ENCODE data around the gene C12orf76.
"Not testable (repeated sequence)": the region's sequence is repeated elsewhere in the genome, so short reads cannot be mapped to it uniquely, and the experiment has no call there.

Gene C12orf76

DNA sequence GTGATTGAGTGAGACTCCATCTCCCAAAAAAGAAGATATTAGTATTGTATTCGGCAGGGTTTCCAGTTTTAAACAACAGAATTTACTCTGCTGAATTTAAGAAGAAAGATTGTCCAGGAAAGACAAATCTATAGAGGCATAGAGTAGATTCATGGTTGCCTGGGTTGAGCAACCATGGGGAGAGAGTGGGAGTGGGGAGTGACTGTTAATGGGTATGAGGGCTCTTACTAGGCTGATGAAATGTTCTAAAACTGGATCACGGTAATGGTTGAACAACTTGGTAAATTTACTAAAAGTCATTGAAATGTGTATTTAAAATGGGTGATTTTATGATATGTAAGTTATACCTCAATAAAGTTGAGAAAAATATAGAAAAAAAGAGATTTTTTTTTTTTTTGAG lies 13.9 kb upstream of the C12orf76 start:
- DNase-seq: no peak

DNA sequence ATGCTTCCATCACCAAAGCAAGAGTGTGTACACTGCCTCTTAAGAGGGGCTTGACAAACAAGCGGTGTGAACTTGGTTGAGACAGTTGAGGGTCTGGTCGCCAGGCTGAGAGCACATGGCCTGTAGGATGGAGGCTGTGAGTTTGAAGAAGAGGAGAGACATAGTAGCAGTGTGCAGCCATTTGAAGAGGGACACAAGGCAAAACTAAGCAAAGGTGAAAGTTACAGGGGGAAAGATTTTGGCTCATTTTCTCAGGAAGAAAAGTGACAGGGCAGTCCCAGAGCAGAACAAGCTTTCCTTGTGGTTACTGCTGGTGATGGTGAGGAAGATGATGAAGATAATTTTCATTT lies 11.3 kb upstream of the C12orf76 start:
- DNase-seq: no peak

DNA sequence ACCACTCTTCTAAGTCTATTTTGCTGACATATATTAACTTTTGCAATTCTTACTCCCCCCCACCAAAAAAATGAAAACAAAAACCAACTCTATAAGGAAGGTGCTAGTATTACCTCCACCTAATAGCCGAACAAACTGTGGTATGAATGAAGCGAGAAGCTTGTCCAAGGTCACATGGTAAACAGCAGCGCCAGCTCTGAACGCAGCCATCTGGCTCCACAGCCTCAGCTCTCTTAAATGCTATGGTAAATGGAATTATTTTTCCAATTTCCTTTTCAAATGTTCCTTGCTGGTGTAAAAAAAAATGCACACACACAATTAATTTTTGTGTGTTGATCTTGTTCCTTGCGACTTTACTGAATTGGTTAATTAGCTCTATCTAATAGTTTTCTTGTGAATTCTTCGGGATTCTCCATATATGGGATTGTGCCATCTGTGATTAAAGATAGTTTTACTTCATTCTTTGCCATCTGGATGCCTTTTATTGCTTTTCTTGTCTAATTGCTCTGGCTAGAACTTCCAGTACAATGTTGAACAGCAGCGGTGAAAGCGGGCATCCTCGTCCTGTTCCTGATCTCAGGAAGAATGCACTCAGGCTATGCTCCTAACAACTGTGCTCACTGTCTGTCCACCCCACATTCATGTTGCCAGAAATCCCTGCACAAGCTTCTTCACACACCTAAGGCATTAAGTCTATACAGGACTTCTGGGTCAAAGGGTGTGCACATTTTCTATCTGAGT lies 10.7 kb upstream of the C12orf76 start:
- no peak for DNase-seq

DNA sequence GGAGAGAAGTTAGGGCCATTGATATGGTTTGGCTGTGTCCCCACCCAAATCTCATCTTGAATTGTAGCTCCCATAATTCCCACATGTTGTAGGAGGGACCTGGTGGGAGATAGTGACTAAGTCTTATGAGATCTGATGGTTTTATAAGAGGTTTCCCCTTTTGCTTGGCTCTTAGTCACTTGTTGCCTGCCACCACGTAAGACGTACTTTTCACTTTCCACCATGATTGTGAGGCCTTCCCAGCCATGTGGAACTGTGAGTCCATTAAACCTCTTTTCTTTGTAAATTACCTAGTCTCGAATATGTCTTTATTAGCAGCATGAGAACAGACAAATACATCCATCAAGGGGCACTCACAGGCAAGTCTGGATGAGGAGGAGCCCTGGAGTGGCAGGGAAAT lies 8.3 kb upstream of the C12orf76 start:
- not testable (repeated sequence) for DNase-seq

DNA sequence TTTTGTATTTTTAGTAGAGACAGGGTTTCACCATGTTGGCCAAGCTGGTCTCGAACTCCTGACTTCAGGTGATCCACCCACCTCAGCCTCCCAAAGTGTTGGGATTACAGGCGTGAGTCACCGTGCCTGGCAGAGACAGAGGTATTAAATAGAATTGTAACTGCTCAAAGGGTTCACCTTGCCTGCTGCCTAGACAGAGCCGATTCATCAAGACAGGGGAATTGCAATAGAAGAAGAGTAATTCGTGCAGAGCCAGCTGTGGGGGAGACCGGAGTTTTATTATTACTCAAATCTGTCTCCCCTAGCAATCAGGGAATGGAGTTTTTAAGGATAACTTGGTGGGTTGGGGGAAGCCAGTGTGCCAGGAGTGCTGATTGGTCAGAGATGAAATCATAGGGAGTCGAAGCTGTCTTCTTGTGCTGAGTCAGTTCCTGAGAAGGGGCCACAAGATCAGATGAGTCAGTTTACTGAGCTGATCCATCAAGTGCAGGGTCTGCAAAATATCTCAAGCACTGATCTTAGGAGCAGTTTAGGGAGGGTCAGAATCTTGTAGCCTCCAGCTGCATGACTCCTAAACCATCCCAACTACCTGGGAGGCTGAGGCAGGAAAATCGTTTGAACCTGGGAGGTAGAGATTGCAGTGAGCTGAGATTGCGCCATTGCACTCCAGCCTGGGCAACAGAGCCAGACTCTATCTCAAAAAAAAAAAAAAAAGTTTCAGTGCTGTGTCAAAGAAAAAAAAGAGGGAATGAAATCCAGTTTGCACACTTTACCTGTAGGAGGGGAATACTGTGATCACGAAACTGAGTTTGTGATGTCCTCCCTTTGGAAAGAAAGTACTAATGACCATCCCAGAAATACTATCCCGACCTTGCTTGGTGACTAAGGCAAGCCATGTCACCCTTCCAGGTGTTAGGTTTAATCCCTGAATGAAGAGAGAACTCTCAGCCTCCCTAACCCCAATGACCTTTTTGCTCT lies 7.3 kb upstream of the C12orf76 start:
- DNase-seq: not testable (repeated sequence)

DNA sequence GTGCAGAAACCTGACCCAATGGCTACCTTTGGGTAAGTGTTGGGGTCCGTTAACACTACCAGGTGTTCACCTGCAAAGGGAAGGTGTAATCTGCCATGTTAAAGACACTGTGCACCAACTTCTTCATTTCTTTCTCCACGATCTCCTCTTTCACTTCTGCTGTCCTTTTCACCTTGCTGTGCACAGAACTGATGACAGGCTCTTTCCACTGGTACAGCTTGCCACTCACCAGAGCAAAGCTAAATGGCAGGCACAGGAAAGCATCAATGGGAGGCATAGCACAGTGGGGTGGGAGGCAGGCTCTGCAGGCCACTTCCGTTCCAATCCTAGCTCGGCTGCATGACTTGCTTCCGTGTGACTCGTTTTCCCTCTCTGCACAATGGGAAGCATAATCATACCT lies 2.6 kb upstream of the C12orf76 start:
- no peak for DNase-seq

DNA sequence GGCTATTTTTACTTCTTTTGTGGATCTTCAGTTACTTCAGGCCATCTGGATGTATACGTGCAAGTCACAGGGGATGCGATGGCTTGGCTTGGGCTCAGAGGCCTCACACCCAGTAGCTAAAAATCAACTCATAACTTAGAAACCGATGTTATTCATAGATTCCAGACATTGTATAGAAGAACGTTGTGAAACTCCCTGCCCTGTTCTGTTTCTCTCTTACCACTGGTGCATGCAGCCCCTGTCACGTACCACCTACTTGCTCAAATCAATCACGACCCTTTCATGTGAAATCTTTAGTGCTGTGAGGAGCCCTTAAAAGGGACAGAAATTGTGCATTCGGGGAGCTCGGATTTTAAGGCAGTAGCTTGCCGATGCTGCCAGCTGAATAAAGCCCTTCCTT lies 1.3 kb upstream of the C12orf76 start:
- DNase-seq: not testable (repeated sequence)

- DNase-seq: not testable (repeated sequence)
Measured at GRCh38 chr12:110049034-110049433, 712 bp upstream of the C12orf76 start.

DNA sequence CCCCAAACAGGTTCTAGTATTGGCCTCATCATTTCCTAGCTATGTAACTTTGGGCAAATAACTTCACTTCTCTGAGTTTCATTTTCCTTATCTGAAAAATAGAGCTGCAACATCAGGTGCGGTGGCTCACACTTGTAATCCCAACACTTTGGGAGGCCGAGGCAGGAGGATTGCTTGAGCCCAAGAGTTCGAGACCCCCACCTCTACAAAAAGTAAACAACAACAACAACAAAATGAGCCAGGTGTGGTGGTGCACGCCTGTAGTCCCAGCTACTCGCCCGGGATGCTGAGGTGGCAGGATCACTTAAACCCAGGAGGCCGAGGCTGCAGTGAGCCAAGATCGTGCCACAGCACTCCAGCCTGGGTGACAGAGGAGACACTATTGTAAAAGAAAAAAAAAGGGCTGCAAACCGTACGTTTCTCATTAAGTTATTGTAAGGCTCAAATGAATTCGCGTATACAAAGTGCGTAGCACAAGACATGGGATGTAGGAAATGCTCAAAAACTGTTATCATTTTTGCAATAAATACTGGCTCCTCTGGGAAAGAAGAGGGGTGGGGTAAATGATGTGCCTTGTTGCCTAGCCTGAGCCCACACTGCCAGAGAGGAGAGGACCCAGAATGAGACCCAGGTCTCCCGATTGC lies 903 bp downstream of the C12orf76 start:
- no peak for DNase-seq

GRCh38 chr12:110046451-110047187 lies 1.7 kb downstream of the C12orf76 start:
- DNase-seq: no peak

DNA sequence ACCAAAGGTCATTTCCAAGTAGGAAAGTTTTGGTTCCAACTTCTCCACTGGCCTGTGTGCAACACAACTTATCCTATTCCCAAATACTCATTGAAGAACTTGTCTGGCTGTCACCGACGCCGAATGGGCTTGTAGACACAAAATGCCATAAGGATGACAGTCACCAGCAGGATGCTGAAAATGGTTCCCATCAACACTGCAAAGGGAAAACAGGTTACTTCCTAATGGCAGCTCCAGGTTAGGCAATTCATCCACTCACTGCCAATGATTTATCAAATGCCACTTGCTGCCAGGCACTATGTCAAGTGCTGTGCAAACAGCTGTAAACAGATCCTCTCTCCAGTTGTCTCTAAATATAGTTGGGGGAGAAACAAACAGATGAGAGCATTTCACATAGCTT lies 6.1 kb downstream of the C12orf76 start:
- no peak for DNase-seq

GRCh38 chr12:110039085-110039807 lies 9.1 kb downstream of the C12orf76 start:
- no peak for DNase-seq

DNA sequence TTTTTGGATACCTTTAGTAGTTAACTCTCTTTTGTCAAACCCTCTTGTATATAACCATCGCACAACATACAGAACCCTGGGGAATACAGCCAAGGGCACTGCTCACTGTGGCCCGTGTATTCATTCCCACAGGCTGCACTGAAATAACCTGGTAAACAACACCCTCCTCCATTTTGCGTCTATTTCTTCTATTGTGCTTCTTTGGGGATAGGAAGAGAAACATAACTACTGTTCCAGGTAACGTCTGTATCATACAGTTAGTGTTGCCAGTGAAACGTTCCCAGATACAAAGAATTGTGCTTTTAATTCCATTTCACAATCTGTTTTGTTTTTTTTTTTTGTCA lies 9.6 kb downstream of the C12orf76 start:
- no peak for DNase-seq

- no peak for DNase-seq
Measured at GRCh38 chr12:110037315-110037714, 11.0 kb downstream of the C12orf76 start.

DNA sequence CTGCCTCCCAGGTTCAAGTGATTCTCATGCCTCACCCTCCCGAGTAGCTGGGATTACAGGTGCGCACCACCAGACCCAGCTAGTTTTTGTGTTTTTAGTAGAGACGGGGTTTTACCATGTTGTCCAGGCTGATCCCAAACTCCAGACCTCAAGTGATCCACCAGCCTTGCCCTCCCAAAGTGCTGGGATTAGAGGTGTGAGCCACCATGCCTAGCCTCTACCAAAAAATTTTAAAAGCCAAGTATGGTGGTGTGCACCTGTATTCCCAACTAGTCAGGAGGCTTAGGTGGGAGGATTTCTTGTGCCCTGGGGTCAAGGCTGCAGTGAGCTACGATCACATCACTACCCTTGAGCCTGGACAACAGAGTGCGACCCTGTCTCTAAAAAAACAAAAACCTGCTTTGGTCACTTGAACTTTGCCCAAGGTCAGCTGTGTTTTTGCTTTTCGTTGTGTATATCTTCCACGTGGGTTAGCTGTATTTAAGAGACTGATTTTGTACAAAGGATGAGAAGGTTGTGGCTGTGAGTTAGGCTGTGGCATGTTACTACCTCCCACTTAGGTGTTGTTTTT lies 12.7 kb downstream of the C12orf76 start:
- no peak for DNase-seq

- no peak for DNase-seq
Measured at GRCh38 chr12:110033888-110034287, 14.4 kb downstream of the C12orf76 start.

- no peak for DNase-seq
Measured at GRCh38 chr12:110029290-110029815, 19.0 kb downstream of the C12orf76 start.

- no peak for DNase-seq
Measured at GRCh38 chr12:110028323-110028722, 20.0 kb downstream of the C12orf76 start.

DNA sequence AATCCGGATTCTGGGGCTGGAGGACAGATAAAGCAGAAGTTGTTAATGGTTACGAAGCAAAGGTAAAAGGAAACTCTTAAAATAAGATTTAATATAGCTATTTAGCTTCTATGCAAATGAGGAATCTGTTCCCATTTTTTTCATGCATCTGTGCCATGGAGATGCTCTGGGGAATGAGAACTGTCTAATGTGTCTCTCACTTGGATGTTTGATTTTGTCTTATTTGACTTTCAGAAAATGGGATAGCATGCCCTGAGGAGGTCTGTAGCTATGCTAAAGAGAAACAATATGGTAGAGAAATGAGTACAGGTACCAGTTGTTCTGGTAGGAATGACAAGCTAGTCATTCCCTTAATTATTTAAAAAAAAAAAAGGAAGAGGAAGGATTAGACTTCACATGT lies 24.3 kb downstream of the C12orf76 start:
- no peak for DNase-seq

- peak; percentile 1 for DNase-seq
Measured at GRCh38 chr12:110023059-110023980, 25.0 kb downstream of the C12orf76 start.

DNA sequence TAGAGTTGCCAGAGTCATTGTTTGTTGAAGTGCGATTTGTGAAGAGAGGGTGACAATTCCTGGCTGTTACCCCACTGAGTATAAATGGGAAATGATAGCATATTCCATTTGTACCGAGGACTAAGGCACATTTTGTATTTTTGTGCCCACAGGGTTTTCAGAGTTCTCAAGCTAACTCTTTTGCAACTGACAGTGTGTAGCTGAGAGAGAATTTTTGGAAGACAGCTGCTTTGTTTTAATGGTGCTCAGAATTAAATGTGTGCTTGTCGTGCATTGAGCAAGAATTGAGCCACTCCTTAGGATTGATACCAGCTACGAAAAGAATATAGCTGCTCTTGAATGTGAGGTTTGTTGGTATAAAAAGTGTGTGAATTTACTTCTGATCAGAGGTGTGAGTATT lies 27.4 kb downstream of the C12orf76 start:
- no peak for DNase-seq
